ENCODE results near the gene ADH1B. TPM values are rescaled to one million over a fixed set of nuclear protein-coding genes. Genes with fewer than 3 reads are reported as not detected.

Gene ADH1B
- total RNA-seq, 2 experiments from 2014 or later, result not detected

GRCh38 chr4:99310389-99310788, 10.8 kb downstream of the ADH1B start:
- Mint-ChIP-seq H3K4me3 (no peak overlapping the region), H3K4me1 (ENCODE audit: low read depth) (no peaks in the 10 kb centered on the region), H3K9me3 (no peaks in the 10 kb centered on the region), H3K27ac (no peak overlapping the region), H3K27me3 (peaks cover 26% of the 10 kb centered on the region), H3K36me3 (ENCODE audit: low read depth) (no peaks in the 10 kb centered on the region)
- no peak for ATAC-seq (ENCODE audit: poor library complexity)
- Histone ChIP-seq H3K4me1 (ENCODE audit: insufficient read depth, low read length) (no peaks in the 10 kb centered on the region), H3K9me3 (ENCODE audit: control insufficient read depth in 1 of 2, insufficient read depth in 1 of 2, low read length in 2 of 2) (no peaks in the 10 kb centered on the region), H3K4me3 (ENCODE audit: low read length) (no peak overlapping the region), H3K27ac (ENCODE audit: low read depth in 1 of 2, low read length in 2 of 2) (no peak overlapping the region), H3K27me3 (ENCODE audit: control insufficient read depth in 1 of 2, insufficient read depth in 2 of 2, low read length in 2 of 2) (peaks cover 0 to 4% of the 10 kb centered on the region in 2 experiments), H3K36me3 (ENCODE audit: insufficient read depth, low read length) (no peaks in the 10 kb centered on the region)
- ChIA-PET POLR2A (no interaction called here), CTCF (no interaction called here)
- no peak for TF ChIP-seq CTCF (IDR thresholded peaks at IDR 0.05)
- DNase-seq, result no peak
- intact Hi-C loops (cut with DNase I, micrococcal nuclease), result no loop called here

- DNase-seq (no peak), ATAC-seq (ENCODE audit: poor library complexity) (no peak)
- Mint-ChIP-seq H3K36me3 (ENCODE audit: low read depth) (no peaks in the 10 kb centered on the region), H3K27me3 (peaks cover 14% of the 10 kb centered on the region), H3K9me3 (peaks cover 3% of the 10 kb centered on the region), H3K4me3 (no peak overlapping the region), H3K4me1 (ENCODE audit: low read depth) (no peaks in the 10 kb centered on the region), H3K27ac (no peak overlapping the region)
- Histone ChIP-seq H3K27ac (ENCODE audit: low read depth in 1 of 2, low read length in 2 of 2) (no peak overlapping the region), H3K27me3 (ENCODE audit: control insufficient read depth in 1 of 2, insufficient read depth in 2 of 2, low read length in 2 of 2) (no peaks in the 10 kb centered on the region), H3K4me1 (ENCODE audit: insufficient read depth, low read length) (no peaks in the 10 kb centered on the region), H3K9me3 (ENCODE audit: control insufficient read depth in 1 of 2, insufficient read depth in 1 of 2, low read length in 2 of 2) (peaks cover 0 to 20% of the 10 kb centered on the region in 2 experiments), H3K36me3 (ENCODE audit: insufficient read depth, low read length) (no peaks in the 10 kb centered on the region), H3K4me3 (ENCODE audit: low read length) (no peak overlapping the region)
- intact Hi-C loops (cut with DNase I, micrococcal nuclease), result no loop called here
- TF ChIP-seq CTCF (IDR thresholded peaks at IDR 0.05), result no peak
- ChIA-PET POLR2A (no interaction called here), CTCF (no interaction called here)
These were observed 15.4 kb downstream of the ADH1B start for GRCh38 chr4:99305638-99306400.

GRCh38 chr4:99301376-99302164, 19.6 kb downstream of the ADH1B start:
- Histone ChIP-seq H3K9me3 (ENCODE audit: control insufficient read depth in 1 of 2, insufficient read depth in 1 of 2, low read length in 2 of 2) (peaks cover 0 to 20% of the 10 kb centered on the region in 2 experiments), H3K27me3 (ENCODE audit: control insufficient read depth in 1 of 2, insufficient read depth in 2 of 2, low read length in 2 of 2) (no peaks in the 10 kb centered on the region), H3K4me1 (ENCODE audit: insufficient read depth, low read length) (no peaks in the 10 kb centered on the region), H3K27ac (ENCODE audit: low read depth in 1 of 2, low read length in 2 of 2) (no peak overlapping the region), H3K4me3 (ENCODE audit: low read length) (no peak overlapping the region), H3K36me3 (ENCODE audit: insufficient read depth, low read length) (no peaks in the 10 kb centered on the region)
- Mint-ChIP-seq H3K27ac (no peak overlapping the region), H3K4me3 (no peak overlapping the region), H3K27me3 (no peaks in the 10 kb centered on the region), H3K36me3 (ENCODE audit: low read depth) (no peaks in the 10 kb centered on the region), H3K4me1 (ENCODE audit: low read depth) (no peaks in the 10 kb centered on the region), H3K9me3 (peaks cover 8% of the 10 kb centered on the region)
- intact Hi-C loops (cut with DNase I, micrococcal nuclease), result no loop called here
- POLR2A ChIA-PET, result no interaction called here
- no peak for TF ChIP-seq CTCF (IDR thresholded peaks at IDR 0.05)
- DNase-seq, result no peak
- CTCF ChIA-PET, result no interaction called here
- ATAC-seq (ENCODE audit: poor library complexity), result no peak

Measured in CD4-positive, alpha-beta T cell (primary cell).